ENCODE data around the gene POLA1. TPM values are rescaled to one million over a fixed set of nuclear protein-coding genes. Genes with fewer than 3 reads are reported as not detected.

The POLA1 gene
- total and polyA plus RNA-seq, 7 donors = 1.8 to 15.0 (median 11.4) TPM

GRCh38 chrX:24886916-24887315 lies 193.2 kb downstream of the POLA1 start:
- Histone ChIP-seq H3K9me3 (no peaks in the 10 kb centered on the region), H3K4me1 (no peaks in the 10 kb centered on the region), H3K4me3 (no peak overlapping the region), H3K36me3 (no peaks in the 10 kb centered on the region), H3K27ac (no peak overlapping the region), H3K27me3 (no peaks in the 10 kb centered on the region)
- TF ChIP-seq POLR2A (IDR thresholded peaks at IDR 0.05) = no peak
- no peak for TF ChIP-seq POLR2AphosphoS5 (IDR thresholded peaks at IDR 0.05)
- no peak for DNase-seq
- intact Hi-C loops (cut with DNase I) = no loop called here
- 49 to 86% methylated on average over 4 of the region's 4 CpGs for WGBS, 2 donors

GRCh38 chrX:24890677-24891076 lies 197.0 kb downstream of the POLA1 start:
- Histone ChIP-seq H3K9me3 (no peaks in the 10 kb centered on the region), H3K27ac (no peak overlapping the region), H3K36me3 (no peaks in the 10 kb centered on the region), H3K4me3 (no peak overlapping the region), H3K27me3 (no peaks in the 10 kb centered on the region), H3K4me1 (no peaks in the 10 kb centered on the region)
- DNase-seq = no peak
- 27 to 62% methylated on average over 2 of the region's 2 CpGs for WGBS, 2 donors
- TF ChIP-seq CTCF (IDR thresholded peaks at IDR 0.05) (no peak), POLR2AphosphoS5 (IDR thresholded peaks at IDR 0.05) (no peak), EP300 (IDR thresholded peaks at IDR 0.05) (no peak), POLR2A (IDR thresholded peaks at IDR 0.05) (no peak)
- intact Hi-C loops (cut with DNase I) = no loop called here

- Histone ChIP-seq H3K4me1 (no peaks in the 10 kb centered on the region), H3K27me3 (no peaks in the 10 kb centered on the region), H3K36me3 (no peaks in the 10 kb centered on the region), H3K4me3 (no peak overlapping the region), H3K27ac (no peak overlapping the region), H3K9me3 (no peaks in the 10 kb centered on the region)
- DNase-seq = no peak
- TF ChIP-seq POLR2AphosphoS5 (IDR thresholded peaks at IDR 0.05) (no peak), CTCF (IDR thresholded peaks at IDR 0.05) (no peak), POLR2A (IDR thresholded peaks at IDR 0.05) (no peak), EP300 (IDR thresholded peaks at IDR 0.05) (no peak)
- intact Hi-C loops (cut with DNase I) = no loop called here
- WGBS, 2 donors = 89 to 94% methylated on average over 6 of the region's 6 CpGs
Observed at GRCh38 chrX:24899391-24899790, 205.7 kb downstream of the POLA1 start.

DNA sequence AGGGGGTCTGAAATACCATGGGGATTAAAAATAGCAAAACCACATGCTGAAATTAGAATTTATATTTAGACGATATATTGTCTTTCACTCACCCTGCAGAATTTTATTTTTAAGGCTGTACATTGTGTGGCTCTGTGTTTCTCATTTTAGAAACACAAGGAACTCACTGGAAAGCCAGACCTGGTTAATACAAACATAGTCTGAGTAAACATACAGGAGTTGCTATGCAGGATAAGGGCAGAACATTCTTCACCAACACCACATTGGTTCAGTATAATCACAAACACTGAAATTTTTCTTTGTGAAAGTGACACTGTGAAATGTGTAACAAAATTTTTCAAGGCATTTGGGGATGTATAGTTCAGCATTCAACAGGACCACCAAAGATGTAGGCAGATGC lies 206.5 kb downstream of the POLA1 start:
- no peak for DNase-seq
- no peaks in the 10 kb centered on the region for H3K9me3 ChIP-seq
- no peaks in the 10 kb centered on the region for H3K36me3 ChIP-seq
- TF ChIP-seq EP300 (IDR thresholded peaks at IDR 0.05) = no peak
- no peaks in the 10 kb centered on the region for H3K27me3 ChIP-seq
- no peak overlapping the region for H3K27ac ChIP-seq
- intact Hi-C loops (cut with DNase I) = no loop called here
- H3K4me1 ChIP-seq = no peaks in the 10 kb centered on the region
- WGBS, 2 donors = 69 to 100% methylated on average over 1 of the region's 1 CpG
- no peak overlapping the region for H3K4me3 ChIP-seq

DNA sequence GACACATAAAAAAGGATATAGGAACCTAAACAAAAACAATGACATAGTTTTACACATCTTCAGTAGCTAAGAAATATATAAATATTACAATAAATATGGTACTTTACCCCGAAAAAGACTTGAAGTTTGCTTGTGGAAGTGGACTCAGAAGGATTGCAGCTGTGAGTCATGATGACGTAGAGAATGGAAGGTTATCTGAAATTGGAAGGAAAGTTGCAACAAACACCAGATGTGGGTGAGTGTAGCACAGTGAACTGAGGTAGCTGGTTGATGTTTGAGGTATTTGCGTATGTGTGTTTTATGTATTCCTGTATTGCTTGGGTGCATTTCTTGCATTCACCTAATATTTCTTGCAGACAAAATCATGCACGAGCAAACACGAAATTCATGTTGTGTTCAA lies 209.1 kb downstream of the POLA1 start:
- no peak for TF ChIP-seq POLR2AphosphoS5 (IDR thresholded peaks at IDR 0.05)
- no peak for TF ChIP-seq POLR2A (IDR thresholded peaks at IDR 0.05)
- TF ChIP-seq CTCF (IDR thresholded peaks at IDR 0.05) = no peak
- TF ChIP-seq EP300 (IDR thresholded peaks at IDR 0.05) = no peak
- no peaks in the 10 kb centered on the region for H3K4me1 ChIP-seq
- WGBS, 2 donors = 90 to 97% methylated on average over 5 of the region's 5 CpGs
- no peaks in the 10 kb centered on the region for H3K27me3 ChIP-seq
- no peaks in the 10 kb centered on the region for H3K9me3 ChIP-seq
- DNase-seq = no peak
- H3K36me3 ChIP-seq = no peaks in the 10 kb centered on the region
- H3K27ac ChIP-seq = no peak overlapping the region
- no peak overlapping the region for H3K4me3 ChIP-seq
- intact Hi-C loops (cut with DNase I) = no loop called here

DNA sequence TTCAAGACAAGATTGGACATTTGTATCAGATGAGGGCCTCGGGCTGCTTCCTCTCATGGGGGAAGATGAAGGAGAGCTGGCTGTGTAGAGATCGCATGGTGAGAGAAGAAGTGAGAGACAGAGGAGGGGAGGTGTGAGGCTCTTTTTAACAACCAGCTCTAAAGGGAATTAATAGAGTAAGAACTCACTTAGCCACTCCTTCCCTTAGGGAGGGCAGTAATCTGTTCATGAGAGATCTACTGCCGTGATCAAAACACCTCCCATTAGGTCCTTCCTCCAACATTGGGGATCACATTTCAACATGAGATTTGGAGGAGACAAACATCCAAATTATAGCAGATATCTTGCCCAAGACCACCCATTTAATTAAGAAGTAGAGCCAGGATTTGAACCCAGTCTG lies 225.0 kb downstream of the POLA1 start:
- Histone ChIP-seq H3K27me3 (no peaks in the 10 kb centered on the region), H3K9me3 (no peaks in the 10 kb centered on the region), H3K27ac (no peak overlapping the region), H3K36me3 (no peaks in the 10 kb centered on the region), H3K4me3 (no peak overlapping the region), H3K4me1 (no peaks in the 10 kb centered on the region)
- intact Hi-C loops (cut with DNase I) = no loop called here
- TF ChIP-seq POLR2AphosphoS5 (IDR thresholded peaks at IDR 0.05) (no peak), CTCF (IDR thresholded peaks at IDR 0.05) (no peak), POLR2A (IDR thresholded peaks at IDR 0.05) (no peak), EP300 (IDR thresholded peaks at IDR 0.05) (no peak)
- WGBS, 2 donors = 90 to 96% methylated on average over 3 of the region's 3 CpGs
- DNase-seq = no peak
